GM18873 (cell line): ENCODE results near the gene INS.

Experiments
- ATAC-seq: cut with Tn5 transposase; IDR thresholded peaks from one replicate; pipeline ENCODE4 v1.9.1; 2021; ENCODE audit warnings: mild to moderate bottlenecking, moderate library complexity, moderate number of reproducible peaks; ENCODE audit not compliant: unreplicated experiment, low FRiP score

INS gene

GRCh38 chr11:2149864-2150847 lies 10.9 kb downstream of the INS start:
- ATAC-seq = no peak

- no peak for ATAC-seq
Measured at GRCh38 chr11:2149460-2149859, 11.5 kb downstream of the INS start.

GRCh38 chr11:2148595-2148994 lies 12.4 kb downstream of the INS start:
- no peak for ATAC-seq

- ATAC-seq = no peak
Measured at GRCh38 chr11:2147391-2147790, 13.6 kb downstream of the INS start.

GRCh38 chr11:2146051-2146450 lies 15.0 kb downstream of the INS start:
- no peak for ATAC-seq

GRCh38 chr11:2144544-2145248 lies 16.3 kb downstream of the INS start:
- no peak for ATAC-seq

- no peak for ATAC-seq
Measured at GRCh38 chr11:2143799-2144543, 17.0 kb downstream of the INS start.

GRCh38 chr11:2143477-2143798 lies 17.6 kb downstream of the INS start:
- no peak for ATAC-seq

- no peak for ATAC-seq
Measured at GRCh38 chr11:2142762-2143202, 18.2 kb downstream of the INS start.

- no peak for ATAC-seq
Measured at GRCh38 chr11:2142300-2142759, 18.7 kb downstream of the INS start.

GRCh38 chr11:2140411-2141400 lies 20.3 kb downstream of the INS start:
- ATAC-seq = no peak

- no peak for ATAC-seq
Measured at GRCh38 chr11:2139621-2140337, 21.2 kb downstream of the INS start.

GRCh38 chr11:2139123-2139521 lies 21.9 kb downstream of the INS start, which contains the start of gene IGF2:
Gene IGF2 (minus strand): TSS chr11:2139389. CDS start chr11:2135523, 3,866 bp downstream.
- no peak for ATAC-seq

GRCh38 chr11:2138431-2139122 lies 22.4 kb downstream of the INS start:
- ATAC-seq = no peak

GRCh38 chr11:2138068-2138430 lies 23.0 kb downstream of the INS start:
- ATAC-seq = no peak

GRCh38 chr11:2137202-2138067 lies 23.6 kb downstream of the INS start:
- no peak for ATAC-seq

GRCh38 chr11:2136952-2137201 lies 24.1 kb downstream of the INS start:
- no peak for ATAC-seq
